ENCODE results near the gene SLC2A11.
"Not testable (repeated sequence)": the region's sequence is repeated elsewhere in the genome, so short reads cannot be mapped to it uniquely, and the experiment has no call there.

Gene SLC2A11

DNA sequence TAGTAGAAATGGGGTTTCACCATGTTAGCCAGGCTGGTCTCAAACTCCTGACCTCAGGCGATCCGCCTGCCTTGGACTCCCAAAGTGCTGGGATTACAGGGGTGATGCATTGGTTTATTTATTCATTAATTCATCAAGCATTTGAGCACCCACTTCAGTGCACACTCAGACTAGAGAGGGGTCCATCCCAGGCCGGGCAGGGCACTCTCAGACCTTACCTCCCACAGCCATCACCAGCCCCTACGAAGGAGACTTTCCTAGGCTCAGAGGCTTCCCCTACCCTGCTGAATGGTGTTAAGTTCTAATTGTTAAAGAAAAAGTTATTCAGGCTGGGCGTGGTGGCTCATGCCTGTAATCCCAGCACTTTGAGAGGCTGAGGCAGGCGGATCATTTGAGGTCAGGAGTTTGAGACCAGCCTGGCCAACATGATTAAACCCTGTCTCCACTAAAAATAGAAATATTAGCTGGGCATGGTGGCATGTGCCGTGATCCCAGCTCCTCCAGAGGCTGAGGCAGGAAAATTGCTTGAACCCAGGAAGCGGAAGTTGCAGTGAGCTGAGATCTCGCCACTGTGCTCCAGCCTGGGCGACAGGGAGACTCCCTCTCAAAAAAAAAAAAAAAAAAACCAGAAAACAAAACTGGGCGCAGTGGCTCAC is 7.0 kb downstream of the SLC2A11 start:
- not testable (repeated sequence) for H3K27me3 Mint-ChIP-seq; H3K9me3 Mint-ChIP-seq; H3K27ac Mint-ChIP-seq; H3K4me1 Mint-ChIP-seq (ENCODE audit: low read depth in 2 of 2); DNase-seq; H3K36me3 Mint-ChIP-seq (ENCODE audit: insufficient read depth); ATAC-seq (replicated peaks); H3K4me3 Mint-ChIP-seq

- DNase-seq (no peak), ATAC-seq (replicated peaks) (no peak)
- H3K27me3 Mint-ChIP-seq: no peaks in the 10 kb centered on the region
- H3K9me3 Mint-ChIP-seq: no peaks in the 10 kb centered on the region
- no peaks in the 10 kb centered on the region for H3K4me1 Mint-ChIP-seq (ENCODE audit: low read depth in 2 of 2)
- peaks cover 3% of the 10 kb centered on the region for H3K36me3 Mint-ChIP-seq (ENCODE audit: insufficient read depth)
- no peak overlapping the region for H3K27ac Mint-ChIP-seq
- no peak overlapping the region for H3K4me3 Mint-ChIP-seq
These were observed 10.9 kb downstream of the SLC2A11 start for GRCh38 chr22:23868580-23868979.

- Mint-ChIP-seq H3K27ac (no peak overlapping the region), H3K4me1 (ENCODE audit: low read depth in 2 of 2) (no peaks in the 10 kb centered on the region), H3K36me3 (ENCODE audit: insufficient read depth) (peaks cover 6% of the 10 kb centered on the region), H3K4me3 (no peak overlapping the region), H3K9me3 (no peaks in the 10 kb centered on the region), H3K27me3 (no peaks in the 10 kb centered on the region)
- DNase-seq (no peak), ATAC-seq (replicated peaks) (no peak)
These were observed 17.2 kb downstream of the SLC2A11 start for GRCh38 chr22:23874871-23875270.

- Mint-ChIP-seq H3K9me3 (no peaks in the 10 kb centered on the region), H3K27me3 (no peaks in the 10 kb centered on the region), H3K27ac (no peak overlapping the region), H3K4me1 (ENCODE audit: low read depth in 2 of 2) (no peaks in the 10 kb centered on the region), H3K4me3 (no peak overlapping the region), H3K36me3 (ENCODE audit: insufficient read depth) (peaks cover 6% of the 10 kb centered on the region)
- DNase-seq: no peak
- ATAC-seq (replicated peaks): no peak
These were observed 18.1 kb downstream of the SLC2A11 start for GRCh38 chr22:23875801-23876200.

- no peaks in the 10 kb centered on the region for H3K27me3 Mint-ChIP-seq
- H3K4me1 Mint-ChIP-seq (ENCODE audit: low read depth in 2 of 2): no peaks in the 10 kb centered on the region
- ATAC-seq (replicated peaks) (no peak), DNase-seq (no peak)
- peaks cover 6% of the 10 kb centered on the region for H3K36me3 Mint-ChIP-seq (ENCODE audit: insufficient read depth)
- no peak overlapping the region for H3K4me3 Mint-ChIP-seq
- H3K9me3 Mint-ChIP-seq: no peaks in the 10 kb centered on the region
- H3K27ac Mint-ChIP-seq: no peak overlapping the region
These were observed 19.9 kb downstream of the SLC2A11 start for GRCh38 chr22:23877566-23877965.

DNA sequence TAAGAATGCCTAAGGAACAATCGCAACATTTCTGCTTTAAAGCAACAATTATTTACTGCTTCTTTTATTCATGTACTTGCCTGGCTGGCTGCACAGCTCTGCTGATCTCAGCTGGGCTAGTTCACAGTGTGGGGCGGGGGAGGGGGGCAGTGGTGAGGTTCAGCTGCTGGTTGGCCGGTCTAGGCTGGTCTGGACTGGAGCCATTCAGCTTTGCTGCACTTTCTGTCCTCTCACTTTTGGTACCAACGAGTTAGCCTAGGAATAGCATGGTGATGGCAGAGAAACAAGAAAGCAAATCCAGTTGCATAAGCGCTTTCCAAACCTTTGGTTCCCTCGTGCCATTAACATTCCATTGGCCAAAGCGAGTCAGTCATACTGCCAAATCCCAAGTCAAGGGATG is 20.5 kb downstream of the SLC2A11 start:
- DNase-seq: no peak
- Mint-ChIP-seq H3K36me3 (ENCODE audit: insufficient read depth) (peaks cover 6% of the 10 kb centered on the region), H3K27me3 (no peaks in the 10 kb centered on the region)

GRCh38 chr22:23882370-23882769 is 24.7 kb downstream of the SLC2A11 start:
- ATAC-seq (replicated peaks): no peak
- Mint-ChIP-seq H3K27me3 (no peaks in the 10 kb centered on the region), H3K27ac (no peak overlapping the region), H3K9me3 (no peaks in the 10 kb centered on the region), H3K4me3 (no peak overlapping the region), H3K4me1 (ENCODE audit: low read depth in 2 of 2) (no peaks in the 10 kb centered on the region), H3K36me3 (ENCODE audit: insufficient read depth) (no peaks in the 10 kb centered on the region)
- DNase-seq: no peak

More for the DNA sequence above, 20.5 kb downstream of the SLC2A11 start:
- Mint-ChIP-seq H3K27ac (no peak overlapping the region), H3K4me3 (no peak overlapping the region), H3K9me3 (no peaks in the 10 kb centered on the region), H3K4me1 (ENCODE audit: low read depth in 2 of 2) (no peaks in the 10 kb centered on the region)
- no peak for ATAC-seq (replicated peaks)

DNA sequence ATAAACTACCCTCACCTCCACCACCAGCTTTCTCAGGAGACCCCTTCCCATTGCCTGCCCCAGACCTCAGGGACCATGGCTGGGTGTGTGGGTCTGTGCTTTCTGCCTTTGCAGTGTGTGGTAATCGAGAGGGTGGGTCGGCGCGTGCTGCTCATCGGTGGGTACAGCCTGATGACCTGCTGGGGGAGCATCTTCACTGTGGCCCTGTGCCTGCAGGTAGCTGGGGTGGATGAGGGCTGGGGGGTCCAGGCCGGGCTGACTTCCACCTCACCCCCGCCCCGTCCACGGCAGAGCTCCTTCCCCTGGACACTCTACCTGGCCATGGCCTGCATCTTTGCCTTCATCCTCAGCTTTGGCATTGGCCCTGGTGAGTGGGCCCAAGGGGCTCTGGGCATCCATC is 26.0 kb downstream of the SLC2A11 start:
- H3K27ac Mint-ChIP-seq: no peak overlapping the region
- no peaks in the 10 kb centered on the region for H3K36me3 Mint-ChIP-seq (ENCODE audit: insufficient read depth)
- DNase-seq: no peak
- no peaks in the 10 kb centered on the region for H3K4me1 Mint-ChIP-seq (ENCODE audit: low read depth in 2 of 2)
- H3K27me3 Mint-ChIP-seq: no peaks in the 10 kb centered on the region
- H3K4me3 Mint-ChIP-seq: no peak overlapping the region
- no peak for ATAC-seq (replicated peaks)
- no peaks in the 10 kb centered on the region for H3K9me3 Mint-ChIP-seq

GRCh38 chr22:23884140-23884539 is 26.5 kb downstream of the SLC2A11 start:
- no peak for DNase-seq
- Mint-ChIP-seq H3K27ac (no peak overlapping the region), H3K27me3 (no peaks in the 10 kb centered on the region), H3K4me3 (no peak overlapping the region), H3K36me3 (ENCODE audit: insufficient read depth) (no peaks in the 10 kb centered on the region), H3K4me1 (ENCODE audit: low read depth in 2 of 2) (no peaks in the 10 kb centered on the region), H3K9me3 (no peaks in the 10 kb centered on the region)
- no peak for ATAC-seq (replicated peaks)

DNA sequence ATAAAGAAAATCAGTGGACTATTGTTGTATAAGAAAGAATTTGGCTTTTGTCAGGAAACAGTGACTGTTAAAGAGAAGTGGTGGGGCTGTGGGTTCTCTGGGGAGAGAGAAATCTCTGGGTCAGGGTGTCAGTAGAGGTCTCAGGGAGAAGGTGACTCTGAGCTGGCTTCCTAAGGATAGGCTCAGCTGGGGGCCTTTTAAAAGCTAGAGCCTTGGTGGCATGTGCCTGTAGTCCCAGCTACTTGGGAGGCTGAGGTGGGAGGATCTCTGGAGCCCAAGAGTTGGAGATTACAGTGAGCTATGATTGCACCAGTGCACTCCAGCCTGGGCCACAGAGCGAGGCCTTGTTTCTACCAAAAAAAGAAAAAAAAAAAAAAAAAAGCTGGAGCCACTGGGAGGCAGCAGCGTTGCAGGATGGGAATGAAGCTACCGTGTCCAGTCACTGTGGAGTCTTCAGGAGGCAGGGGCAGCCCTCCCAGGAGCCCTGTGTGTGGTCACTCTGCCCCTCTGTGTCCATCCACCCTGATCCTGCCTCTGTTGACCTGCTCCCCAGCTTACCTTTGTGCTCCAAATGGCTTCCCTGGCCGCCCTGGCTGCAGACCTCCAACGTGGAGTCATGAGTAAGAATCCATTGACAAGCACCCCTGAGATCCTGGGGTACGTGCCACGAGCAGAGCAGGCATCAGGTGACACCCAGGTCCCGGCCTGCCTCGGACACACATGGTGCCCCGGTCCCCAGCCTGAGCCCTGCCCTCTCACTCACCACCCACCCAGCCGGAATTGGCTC is 31.1 kb downstream of the SLC2A11 start:
- peaks cover 8% of the 10 kb centered on the region for H3K36me3 Mint-ChIP-seq (ENCODE audit: insufficient read depth)

DNA sequence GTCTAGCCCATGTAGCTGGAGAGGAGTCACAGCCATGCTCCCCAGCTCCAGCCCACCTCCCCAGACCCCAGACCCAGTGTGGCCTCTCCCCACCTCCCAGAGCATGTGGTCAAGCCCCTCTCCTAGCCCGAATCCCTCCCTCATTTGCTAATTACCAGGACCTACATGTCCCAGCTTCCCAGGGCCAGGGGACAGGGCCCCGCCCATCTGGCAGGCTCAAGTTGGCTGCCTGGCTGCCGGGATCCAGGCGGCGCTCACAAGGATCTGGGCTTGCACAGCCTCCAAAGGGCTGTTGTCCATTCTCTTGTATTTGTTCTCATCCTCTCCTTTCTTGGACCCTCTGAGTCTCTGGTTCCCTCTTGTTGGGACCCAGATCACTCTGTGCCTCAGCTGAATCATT is 31.9 kb downstream of the SLC2A11 start:
- DNase-seq (no peak), ATAC-seq (replicated peaks) (no peak)
- H3K27ac Mint-ChIP-seq: no peak overlapping the region
- H3K27me3 Mint-ChIP-seq: no peaks in the 10 kb centered on the region
- peaks cover 11 to 17% of the 10 kb centered on the region in 2 donors for H3K4me1 Mint-ChIP-seq (ENCODE audit: low read depth in 2 of 2)
- H3K9me3 Mint-ChIP-seq: no peaks in the 10 kb centered on the region
- H3K4me3 Mint-ChIP-seq: no peak overlapping the region
- H3K36me3 Mint-ChIP-seq (ENCODE audit: insufficient read depth): peaks cover 13% of the 10 kb centered on the region

More for the DNA sequence above, 31.1 kb downstream of the SLC2A11 start:
- ATAC-seq (replicated peaks) (no peak), DNase-seq (no peak)
- Mint-ChIP-seq H3K4me1 (ENCODE audit: low read depth in 2 of 2) (peaks cover 7 to 12% of the 10 kb centered on the region in 2 donors), H3K4me3 (no peak overlapping the region), H3K27ac (no peak overlapping the region), H3K27me3 (no peaks in the 10 kb centered on the region), H3K9me3 (no peaks in the 10 kb centered on the region)

DNA sequence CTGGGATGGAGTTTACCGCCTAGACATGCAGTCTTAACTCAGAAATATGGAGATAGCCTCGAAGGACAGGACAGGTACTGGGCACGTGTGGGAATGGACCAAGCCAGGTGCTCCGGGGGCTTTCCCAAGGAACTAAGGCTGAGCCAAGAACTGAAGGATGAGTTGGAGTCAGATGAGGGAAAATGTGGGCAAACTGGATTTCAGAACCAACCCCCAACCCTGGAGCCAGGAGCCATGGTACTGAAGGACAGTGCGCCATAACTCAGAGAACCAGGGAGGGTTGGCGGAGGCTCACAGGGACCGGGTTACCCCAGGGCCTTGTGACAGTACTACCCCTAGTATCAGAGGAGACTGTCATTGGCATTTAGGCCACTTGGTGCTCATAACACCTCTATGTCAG is 34.1 kb downstream of the SLC2A11 start:
- Mint-ChIP-seq H3K4me1 (ENCODE audit: low read depth in 2 of 2) (peaks cover 19 to 28% of the 10 kb centered on the region in 2 donors), H3K27me3 (no peaks in the 10 kb centered on the region), H3K36me3 (ENCODE audit: insufficient read depth) (peaks cover 27% of the 10 kb centered on the region), H3K4me3 (peak overlapping the region; percentile 38 to 63), H3K27ac (peak overlapping the region in 1 of 2 donors; percentile 23), H3K9me3 (no peaks in the 10 kb centered on the region)
- ATAC-seq (replicated peaks) (no peak), DNase-seq (no peak)

- Mint-ChIP-seq H3K27me3 (no peaks in the 10 kb centered on the region), H3K27ac (peak overlapping the region in 1 of 2 donors; percentile 23)
- no peak for ATAC-seq (replicated peaks)
These were observed 34.5 kb downstream of the SLC2A11 start for GRCh38 chr22:23892130-23892529.

GRCh38 chr22:23892706-23893105 is 35.0 kb downstream of the SLC2A11 start:
- Mint-ChIP-seq H3K36me3 (ENCODE audit: insufficient read depth) (peaks cover 34% of the 10 kb centered on the region), H3K27ac (peak overlapping the region; percentile 95 to 96), H3K4me1 (ENCODE audit: low read depth in 2 of 2) (peaks cover 19 to 28% of the 10 kb centered on the region in 2 donors), H3K27me3 (no peaks in the 10 kb centered on the region), H3K4me3 (peak overlapping the region; percentile 94 to 97), H3K9me3 (no peaks in the 10 kb centered on the region)
- no peak for DNase-seq
- no peak for ATAC-seq (replicated peaks)

More at GRCh38 chr22:23892130-23892529, 34.5 kb downstream of the SLC2A11 start:
- Mint-ChIP-seq H3K9me3 (no peaks in the 10 kb centered on the region), H3K4me3 (peak overlapping the region; percentile 38 to 63), H3K4me1 (ENCODE audit: low read depth in 2 of 2) (peaks cover 19 to 28% of the 10 kb centered on the region in 2 donors), H3K36me3 (ENCODE audit: insufficient read depth) (peaks cover 29% of the 10 kb centered on the region)
- DNase-seq: no peak

Measured in effector memory CD8-positive, alpha-beta T cell (primary cell).